Activated CD4-positive, CD25-positive, alpha-beta regulatory T cell treated with anti-CD3 and anti-CD28 coated beads, Interleukin-2, amount 50 U/mL, for 16 hours (primary cell): ENCODE measurements around the gene RFT1.
"Not testable (repeated sequence)": the region's sequence is repeated elsewhere in the genome, so short reads cannot be mapped to it uniquely, and the experiment has no call there.

Experiments
- DNase-seq: peaks from one replicate; pipeline ENCODE4 v3.0.0-alpha.2; 2020; ENCODE audit warnings: low read depth, low spot score

Gene RFT1

DNA sequence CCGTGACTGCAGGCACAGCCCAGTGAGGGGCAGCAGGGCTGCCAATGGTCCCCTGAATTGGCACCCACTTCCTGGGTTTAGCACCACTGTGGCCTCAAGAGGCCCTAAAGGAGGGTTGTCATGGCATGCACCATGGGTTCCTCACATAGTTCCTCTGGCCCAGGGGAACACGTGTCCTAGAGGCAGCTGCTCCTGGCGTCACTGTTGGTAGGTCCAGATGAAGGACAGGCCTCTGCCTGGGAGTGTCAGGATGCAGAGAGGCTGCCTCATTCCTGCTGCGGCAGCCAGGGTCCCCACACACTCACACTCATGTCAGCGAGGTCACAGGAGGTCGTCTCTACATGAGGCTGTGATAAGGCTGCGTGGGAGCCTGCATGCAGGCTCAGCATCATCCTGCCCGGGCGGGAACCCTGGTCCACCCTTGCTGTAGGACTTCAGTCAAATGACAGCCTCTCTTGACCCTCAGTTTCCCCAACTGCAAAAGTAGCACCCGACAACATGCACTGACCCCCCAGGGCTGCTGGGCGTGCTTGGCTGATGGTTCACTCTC is 58.3 kb downstream of the RFT1 start:
- no peak for DNase-seq

DNA sequence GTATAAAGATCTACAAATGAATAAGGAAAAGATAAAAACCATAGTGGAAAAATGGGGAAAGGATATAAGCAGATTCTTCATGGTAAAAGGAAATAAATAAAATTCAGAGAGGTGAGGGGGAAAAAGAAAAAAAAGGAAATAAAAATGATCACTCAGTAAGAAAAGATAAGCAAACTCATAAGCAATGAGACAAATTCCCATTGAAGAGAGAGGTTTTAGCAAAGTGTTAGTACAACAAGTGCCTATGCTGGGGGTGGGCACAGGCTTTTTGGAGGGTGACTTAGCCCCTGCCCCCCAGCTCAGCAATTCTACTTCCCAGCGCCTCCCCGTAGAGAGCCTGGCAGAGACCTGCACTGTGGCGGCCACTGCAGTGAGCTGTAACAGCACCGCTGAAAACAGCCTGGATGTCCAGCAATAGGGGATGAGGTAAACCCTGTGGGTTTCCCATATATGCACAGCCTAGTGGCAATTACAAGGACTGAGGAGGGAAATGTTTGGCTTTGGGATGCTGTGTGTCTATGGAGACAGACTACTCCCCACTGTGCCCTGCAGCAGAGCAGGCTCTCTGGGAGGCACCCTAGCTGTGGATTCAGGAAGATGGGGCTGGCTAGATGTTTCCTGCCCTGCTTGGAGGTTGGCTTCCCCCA is 60.7 kb downstream of the RFT1 start:
- DNase-seq = no peak

DNA sequence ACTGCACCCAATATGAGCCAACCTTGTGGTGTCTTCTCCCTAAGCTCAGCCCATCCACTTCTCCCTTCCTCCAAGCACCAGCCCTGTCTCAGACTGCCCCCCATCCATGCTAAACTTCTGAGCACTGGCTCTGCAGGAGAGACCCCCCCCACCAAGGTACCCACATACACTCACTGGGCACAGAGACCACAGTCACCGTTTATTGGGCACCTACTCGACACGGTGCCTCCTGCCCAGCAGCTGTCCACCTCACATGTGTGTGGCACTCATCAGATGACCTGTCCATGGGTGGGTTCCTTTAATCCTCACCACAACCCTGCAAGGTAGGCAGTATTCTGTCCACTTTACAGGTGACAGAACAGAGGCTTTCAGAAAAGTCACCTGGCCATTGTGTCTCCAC is 62.1 kb downstream of the RFT1 start:
- no peak for DNase-seq

DNA sequence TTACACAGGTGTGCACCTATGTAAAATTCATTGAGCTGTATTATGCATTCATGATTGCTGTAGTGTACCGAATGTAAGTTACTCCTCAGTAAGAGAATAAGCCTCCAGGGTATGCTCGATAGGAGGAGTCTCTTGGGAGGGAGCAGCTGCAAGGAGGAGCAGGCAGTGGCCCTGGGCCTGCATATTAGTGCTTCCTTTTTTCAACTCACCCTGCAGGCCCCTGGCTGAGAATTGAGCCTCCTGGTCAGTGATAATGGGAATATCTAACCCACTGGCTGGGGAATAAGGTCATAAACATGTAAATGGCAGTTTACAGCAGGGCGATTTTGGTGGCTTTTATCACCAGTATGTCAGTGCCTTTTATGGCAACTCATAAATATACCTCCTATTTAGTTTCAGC is 62.7 kb downstream of the RFT1 start:
- no peak for DNase-seq

DNA sequence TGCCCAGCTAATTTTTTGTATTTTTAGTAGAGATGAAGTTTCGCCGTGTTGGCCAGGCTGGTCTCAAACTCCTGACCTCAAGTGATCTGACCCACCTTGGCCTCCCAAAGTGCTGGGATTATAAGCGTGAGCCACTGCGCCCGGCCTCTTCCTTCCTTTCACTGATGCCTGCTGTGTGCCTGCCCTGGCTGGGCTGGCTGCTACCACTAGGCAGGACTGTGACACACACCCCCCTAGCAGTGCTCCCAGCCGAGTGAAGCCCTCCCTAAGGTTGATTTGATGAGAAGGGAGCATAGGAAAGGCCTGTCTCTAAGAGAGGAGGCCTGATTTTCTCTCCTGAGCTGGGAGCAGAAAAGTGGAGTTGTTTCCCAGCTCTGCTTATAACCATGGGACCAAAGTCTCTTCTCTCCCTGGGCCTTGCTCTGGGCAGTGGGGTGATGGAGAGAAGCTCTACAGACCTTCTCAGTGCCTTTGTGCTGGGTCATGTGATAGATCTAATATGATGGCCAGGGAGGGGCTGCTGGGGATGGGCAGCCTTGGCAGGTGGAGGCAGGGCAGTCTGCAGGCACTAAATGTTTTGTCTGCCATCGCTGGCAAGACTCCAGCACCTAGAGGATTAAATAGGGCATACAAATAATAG is 64.3 kb downstream of the RFT1 start:
- no peak for DNase-seq

DNA sequence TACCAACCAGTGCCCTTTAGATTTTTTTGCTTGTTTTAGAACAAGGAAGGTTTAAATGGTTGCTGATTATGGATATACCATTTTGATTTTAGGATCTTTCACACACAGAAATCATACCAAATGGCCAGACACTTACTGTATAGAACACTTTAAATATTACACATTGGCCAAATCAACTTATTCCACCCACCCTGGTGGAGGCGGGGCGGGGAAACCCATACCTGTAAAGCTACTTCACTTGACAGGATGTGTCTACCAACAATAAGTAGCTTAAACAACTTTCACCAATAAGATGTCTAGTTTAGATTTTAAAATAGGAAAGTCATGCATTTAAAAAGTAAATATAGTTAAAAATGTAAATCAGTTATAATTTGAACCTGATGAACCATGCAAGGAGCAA is 67.3 kb downstream of the RFT1 start:
- no peak for DNase-seq

DNA sequence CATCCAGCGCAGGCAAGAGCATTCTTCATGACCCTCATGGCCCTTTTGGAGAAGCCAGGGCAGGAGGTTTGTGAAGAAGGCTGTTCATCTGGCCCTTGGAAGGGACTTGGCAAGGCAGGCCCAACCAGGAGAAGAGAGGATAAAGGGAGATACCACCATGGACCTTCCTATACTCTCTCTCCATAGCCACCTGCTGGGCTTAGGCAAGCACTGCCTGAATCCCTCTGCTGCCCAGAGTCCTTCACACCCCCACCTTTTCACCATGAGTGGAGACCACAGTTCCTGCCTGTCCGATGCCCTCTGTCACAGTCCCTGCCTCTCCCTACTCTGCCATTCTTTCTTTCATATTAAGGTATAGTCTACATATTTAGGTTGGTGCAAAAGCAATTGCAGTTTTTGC is 73.8 kb downstream of the RFT1 start:
- no peak for DNase-seq

DNA sequence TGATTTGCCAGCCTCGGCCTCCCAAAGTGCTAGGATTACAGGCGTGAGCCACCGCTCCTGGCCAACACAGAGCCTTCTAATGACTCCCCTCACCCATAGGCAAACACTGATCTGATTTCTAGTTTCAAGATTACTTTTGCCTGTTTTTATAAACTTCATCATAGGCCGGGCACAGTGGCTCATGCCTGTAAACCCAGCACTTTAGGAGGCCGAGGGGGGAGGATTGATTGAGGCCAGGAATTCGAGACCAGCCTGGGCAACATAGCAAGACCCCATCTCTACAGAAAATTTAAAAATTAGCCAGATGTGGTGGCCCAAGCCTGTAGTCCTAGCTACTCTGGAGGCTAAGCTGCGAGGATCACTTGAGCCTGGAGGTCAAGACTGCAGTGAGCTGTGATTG is 76.0 kb downstream of the RFT1 start:
- not testable (repeated sequence) for DNase-seq

DNA sequence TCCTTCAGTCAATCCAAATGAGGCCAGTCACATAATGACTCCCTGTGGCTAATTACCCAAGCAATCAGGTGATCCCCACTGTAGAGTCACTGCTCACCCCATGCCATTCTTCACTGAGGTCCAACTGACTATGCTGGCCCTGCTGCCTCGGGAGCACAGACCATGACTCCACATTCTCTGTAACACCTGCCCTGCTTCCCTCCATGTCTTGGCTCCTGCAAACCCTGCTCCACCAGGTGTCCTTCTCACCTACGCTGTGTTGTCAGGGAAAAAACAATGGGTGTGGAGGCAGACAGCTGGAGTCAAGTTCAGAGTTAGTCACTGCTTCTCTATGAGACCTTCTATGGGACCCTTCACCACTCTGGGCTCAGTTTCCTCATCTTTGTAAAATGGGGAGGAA is 78.3 kb downstream of the RFT1 start:
- DNase-seq = no peak

DNA sequence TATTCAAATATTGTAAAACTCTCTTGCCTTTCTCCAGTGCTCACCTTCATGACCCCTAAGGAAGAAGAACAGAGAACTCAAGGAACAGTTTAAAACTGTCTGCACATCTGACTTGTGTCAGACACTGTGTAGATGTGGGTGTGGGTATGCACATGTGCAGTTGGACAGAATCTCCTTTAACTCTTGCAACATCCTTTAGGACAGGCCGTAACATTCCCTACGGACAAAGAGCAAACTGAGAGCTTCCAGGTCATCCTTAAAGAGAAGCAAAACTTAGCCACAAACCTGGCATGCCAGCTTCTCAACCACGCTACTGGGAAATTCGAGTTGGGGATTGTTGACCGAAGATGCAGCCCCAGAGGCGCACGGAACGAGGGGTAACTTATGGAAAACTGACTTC is 80.2 kb downstream of the RFT1 start:
- no peak for DNase-seq

DNA sequence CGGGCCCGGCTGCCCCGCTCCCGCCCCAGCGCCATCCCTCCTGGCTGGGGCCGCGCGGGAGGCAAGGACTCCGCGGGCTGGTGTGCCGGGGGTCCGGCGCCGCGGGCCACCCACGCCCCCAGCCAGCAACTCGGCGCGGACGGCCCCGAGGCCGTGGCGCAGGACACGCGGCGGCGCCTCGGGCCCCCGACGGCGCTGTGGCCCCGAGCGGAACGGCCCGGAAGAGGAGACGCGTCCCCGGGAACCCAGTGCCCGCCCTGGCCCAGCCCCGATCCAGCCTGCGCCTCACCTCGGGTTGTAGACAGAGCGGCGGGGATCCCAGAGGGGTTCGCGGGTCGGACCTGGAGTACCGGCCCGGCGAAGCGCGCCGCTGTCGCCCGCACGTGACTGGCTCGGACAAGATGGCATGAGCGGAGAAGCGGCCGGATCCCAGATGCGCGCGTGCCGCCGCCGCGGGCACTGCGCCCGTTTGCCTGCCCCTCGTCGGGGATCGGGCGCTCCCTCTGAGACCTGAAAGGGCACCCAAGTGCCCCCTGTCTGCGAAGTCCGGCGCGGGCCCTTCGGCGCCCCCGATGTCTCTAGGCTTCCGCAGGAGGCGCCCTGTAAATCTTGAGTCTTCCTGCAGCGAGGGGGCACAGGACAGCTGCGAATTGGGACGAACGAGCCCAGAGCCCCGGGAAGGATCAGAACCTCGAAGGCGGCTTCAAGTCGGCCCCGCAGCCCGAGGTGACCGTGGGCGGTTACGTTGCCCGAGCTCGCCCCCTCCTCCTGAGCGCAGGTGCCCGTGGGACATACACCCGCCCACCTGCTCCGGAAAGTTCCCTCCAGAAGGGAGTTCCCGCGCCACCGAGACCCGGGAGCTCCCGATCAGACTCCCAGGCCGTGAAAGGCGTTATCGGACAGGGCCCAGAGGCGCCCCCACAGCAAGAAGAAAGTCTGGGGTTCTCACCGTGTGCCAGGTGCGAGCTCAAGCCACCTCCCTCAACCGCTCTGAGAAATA is 83.8 kb downstream of the RFT1 start:
- DNase-seq = peak; percentile 26

DNA sequence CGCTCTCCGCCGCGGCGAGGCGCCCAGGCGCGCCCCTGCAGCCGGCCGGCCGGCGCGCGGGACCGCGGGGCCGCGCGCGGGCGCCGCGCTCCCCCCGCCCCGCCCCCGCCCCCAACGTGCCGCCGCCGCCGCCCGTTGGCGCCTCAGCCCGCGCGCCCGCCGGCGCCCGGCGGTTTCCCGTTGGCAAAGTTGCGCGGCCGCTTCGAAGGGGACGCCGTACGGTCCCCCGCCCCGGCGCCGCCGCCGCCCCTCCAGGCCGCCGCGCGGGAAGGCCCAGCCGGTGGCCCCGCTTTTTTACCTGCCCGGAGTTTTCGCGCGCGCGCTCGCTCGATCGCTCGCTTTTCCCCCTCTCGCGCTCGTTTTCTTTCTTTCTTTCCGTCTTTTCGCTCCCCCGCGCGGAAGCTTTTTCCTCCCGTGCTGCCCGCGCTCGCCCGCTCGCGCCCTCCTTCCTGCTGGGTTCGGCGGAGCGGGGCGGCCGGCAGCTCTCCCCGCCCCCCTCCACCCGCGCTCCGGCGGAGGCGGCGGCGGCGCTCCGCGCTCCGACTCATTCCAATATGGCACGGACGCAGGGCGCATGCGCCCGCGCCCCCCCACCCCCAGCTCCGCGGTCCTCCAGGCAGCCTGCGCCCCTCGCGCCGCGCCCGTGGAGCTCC is 84.6 kb downstream of the RFT1 start, which contains the start of gene SFMBT1:
Gene SFMBT1 (minus strand): TSS at position 556 of the 653 bp plus-strand sequence. CDS start 76,945 bp downstream, outside the sequence.
- DNase-seq = peak; percentile 56

DNA sequence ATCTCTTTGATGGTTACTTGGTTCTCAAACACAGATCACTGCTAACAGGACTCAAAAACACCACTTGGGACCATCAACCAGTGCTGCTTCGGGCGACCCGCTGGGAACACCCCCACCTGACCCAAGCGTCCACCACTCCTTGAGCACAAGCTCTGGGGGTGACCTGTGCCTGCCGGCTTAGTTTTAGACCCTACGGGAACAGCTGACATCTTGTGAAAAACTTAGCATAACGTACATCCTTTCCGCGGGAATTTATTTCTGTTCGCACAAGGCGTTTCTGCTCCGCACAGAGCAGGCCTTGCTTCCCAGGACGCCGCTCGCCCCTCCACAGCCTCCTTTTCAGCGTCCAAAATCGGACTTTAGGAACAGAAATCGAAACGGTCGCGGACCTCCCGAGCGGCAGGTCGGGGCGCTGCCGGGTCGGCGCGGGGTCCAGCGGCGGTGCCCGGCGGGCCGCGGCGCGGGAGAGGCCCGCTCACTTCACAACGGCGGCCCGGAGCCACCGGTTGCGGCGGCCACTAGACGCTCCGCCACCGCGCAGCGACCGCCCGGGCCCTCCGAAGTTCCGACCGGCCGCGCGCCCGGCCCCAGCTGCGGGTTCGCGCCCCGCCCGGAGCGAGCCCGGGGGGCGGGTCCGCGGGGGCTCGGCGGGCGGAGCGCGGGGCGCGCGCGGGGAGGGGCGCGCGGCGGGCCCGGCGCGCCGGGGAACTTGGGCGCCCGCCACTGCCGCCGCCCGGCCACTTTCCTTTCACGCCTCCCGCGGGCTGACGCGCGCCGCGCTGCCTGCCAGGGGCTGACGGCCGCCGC is 85.3 kb downstream of the RFT1 start:
- peak; percentile 23 for DNase-seq

DNA sequence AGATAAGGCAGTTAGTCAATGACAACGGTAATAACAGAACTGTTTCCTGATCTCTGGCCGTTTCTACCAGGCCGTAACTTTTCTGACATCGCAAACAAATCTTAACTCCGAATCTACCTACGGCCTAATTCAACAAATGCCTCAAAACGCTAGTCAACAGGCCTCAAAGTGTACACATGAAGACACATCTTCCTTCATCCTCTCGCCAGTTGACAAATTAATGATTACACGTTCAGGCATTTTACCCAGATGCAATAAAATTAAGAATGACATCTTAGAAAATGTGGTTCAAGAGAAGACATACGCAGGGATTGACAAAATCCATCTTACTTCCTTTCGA is 85.9 kb downstream of the RFT1 start:
- DNase-seq = no peak

DNA sequence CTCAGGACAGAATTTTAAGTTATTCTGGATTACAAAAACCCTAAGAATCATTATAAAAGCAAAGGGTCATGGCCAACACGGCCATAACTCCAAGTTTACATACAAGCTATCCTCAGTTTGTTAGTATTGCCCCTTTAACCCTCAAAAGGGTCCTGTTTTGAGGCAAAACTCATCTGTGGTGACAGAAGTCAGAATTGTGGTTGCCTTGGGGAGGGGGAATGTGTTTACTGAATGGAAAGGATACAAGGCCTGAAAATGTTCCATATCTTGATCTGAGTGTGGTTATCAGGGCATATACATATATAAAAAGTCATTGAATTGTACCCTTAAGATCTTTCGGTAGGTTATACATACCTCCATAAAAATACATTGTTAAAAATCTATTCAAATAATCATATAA is 86.5 kb downstream of the RFT1 start:
- DNase-seq = no peak

DNA sequence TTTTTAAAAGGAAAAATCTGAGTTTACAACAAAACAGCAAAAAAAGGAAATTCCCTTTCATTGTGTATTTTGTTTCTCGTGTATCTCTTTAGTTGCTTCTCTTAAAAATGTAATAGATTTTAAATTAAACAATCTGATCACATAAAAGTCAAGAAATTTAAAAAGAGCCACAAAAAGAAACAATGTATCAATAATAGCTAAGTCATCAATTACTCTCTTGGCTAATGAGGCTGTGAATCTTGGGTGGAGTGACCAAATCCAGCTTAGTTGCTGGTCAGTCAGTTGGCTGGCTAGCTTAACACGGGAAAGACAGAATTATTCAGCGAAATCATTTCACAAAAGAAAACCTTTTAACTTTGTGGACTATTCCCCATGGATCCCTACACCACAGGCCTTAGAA is 87.6 kb downstream of the RFT1 start:
- DNase-seq = no peak

DNA sequence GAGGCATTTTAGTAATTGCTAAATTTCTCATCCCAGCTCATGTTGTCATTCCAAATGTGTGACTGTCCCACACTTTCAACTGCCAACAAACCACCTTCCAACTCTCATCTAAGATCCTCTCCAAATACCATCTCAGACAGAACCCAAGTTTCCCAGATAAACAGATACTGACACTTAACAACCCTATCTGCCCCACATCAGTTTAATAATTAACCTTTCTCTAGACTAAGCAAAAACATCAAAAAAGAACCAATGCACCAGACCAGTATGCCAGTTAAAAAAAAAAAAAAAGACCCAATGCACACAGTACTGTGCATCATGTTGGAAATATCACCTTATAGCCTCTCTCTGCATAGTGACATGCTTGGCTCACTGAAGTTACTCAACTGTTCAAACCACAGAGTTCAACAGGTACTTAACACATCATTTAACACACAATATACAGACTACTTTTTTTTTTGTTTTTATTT is 89.8 kb downstream of the RFT1 start:
- DNase-seq = no peak

DNA sequence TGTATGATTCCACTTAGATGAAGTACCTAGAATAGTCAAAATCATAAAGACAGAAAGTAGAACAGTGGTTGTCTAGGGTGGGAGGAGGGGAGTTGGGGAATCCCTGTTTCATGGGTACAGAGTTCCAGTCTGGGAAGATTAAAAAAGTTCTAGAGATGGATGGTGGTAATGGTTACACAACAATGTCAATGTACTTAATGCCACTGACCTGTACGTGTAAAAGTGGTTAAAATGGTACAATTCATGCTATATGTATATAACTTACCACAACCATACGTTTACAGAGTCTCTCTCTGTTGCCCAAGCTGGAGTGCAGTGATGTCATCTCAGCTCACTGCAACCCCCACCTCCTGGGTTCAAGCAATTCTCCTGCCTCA is 90.9 kb downstream of the RFT1 start:
- DNase-seq = no peak

DNA sequence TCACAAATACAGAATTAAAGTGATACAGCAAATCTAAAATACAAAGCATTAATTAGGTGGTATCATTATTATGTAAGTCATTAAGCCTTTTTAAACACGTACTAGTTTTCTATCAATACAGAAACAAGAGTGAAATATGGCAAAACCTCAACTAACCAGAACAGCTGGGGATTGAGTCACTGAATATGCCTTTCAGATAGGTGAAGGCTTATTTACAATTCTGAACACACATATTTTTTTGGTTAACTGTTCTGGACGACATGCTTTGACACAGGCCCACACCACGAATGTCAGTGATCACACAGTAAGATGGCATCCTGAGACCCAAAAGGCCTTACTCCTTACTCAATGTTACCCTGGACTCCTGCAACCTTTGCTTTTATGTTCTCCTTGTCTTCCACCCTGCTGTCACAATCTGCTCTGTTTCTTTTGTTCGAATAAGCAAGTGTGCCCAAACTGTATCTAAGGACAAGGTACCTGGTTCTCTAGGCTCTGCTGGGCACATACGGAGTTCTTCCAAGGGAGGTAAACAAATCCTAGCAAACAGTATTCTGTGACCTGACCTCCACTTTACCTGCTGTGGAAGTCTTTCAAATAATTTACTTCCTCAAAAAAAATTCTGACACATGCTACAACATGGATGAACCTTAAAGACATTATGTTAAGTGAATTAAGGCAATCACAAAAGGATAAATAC is 91.4 kb downstream of the RFT1 start:
- no peak for DNase-seq
